Right forelimb (tissue), 1 donor: ENCODE data around the gene CNDP2.
A peak's percentile ranks its signal among the peaks of the same experiment; 100 is the strongest.
"Not testable (repeated sequence)": the region's sequence is repeated elsewhere in the genome, so short reads cannot be mapped to it uniquely, and the experiment has no call there.

Experiments used
- DNase-seq: peaks from one replicate; pipeline ENCODE4 v3.0.0-alpha.2; 2018

CNDP2 gene

DNA sequence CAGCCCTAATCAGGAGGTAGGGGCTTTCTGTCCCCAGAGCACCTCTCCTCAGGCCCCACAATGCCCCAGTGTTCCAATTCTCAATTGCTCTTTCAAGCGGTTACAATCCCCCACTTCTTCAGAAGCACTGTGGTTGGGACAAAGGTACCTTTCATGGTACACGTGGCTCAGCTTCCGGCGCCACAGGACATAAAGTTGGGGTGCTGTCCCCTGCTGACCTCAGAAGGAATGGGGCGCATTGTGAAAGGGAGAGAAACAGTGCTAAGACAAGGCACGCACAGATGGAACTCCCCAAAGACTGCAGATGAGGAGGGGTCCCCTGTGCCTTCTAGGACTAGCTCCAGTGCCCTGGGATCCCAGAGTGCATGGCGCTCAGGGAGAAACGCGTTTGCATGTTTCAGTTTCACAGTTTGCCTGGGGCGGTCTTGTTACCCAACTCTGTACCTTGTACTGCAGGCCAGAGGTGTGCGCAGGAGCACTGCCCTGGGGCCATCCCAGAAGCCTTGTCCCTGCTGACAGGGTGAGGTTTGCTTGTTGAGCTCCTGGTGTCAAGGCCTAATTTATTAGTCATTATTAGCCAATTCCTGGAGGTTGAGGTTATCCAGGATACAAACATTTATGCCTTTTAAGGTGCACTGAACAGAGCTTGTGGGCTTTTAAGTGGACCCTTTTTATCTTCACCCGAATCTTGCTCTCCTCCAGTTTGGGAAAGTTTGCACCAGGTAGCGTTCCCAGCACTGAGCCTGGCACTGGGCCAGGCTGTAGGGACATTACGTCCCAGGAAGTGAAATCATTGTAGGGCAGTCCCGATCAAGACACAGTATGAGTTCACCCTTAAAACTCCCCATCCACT lies 45.8 kb downstream of the CNDP2 start:
- DNase-seq: no peak

DNA sequence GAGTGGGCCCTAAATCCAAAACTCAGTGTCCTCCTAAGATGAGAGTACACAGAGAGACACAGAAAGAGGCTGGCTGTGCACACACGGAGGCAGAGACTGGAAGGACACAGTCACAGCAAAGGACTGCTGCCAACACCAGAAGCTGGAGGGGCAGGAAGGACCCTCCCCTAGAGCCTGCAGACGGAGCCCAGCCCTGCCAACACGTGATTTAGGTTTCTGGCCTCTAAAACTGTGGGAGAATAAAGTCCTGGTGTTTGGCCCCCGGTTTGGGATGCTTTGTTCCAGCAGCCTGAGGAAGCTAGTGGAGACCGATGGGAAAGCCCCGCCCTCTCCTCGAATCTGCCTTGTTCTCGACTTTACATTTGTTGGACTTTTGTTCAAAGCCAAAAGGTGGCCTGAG lies 48.7 kb downstream of the CNDP2 start:
- DNase-seq: no peak

DNA sequence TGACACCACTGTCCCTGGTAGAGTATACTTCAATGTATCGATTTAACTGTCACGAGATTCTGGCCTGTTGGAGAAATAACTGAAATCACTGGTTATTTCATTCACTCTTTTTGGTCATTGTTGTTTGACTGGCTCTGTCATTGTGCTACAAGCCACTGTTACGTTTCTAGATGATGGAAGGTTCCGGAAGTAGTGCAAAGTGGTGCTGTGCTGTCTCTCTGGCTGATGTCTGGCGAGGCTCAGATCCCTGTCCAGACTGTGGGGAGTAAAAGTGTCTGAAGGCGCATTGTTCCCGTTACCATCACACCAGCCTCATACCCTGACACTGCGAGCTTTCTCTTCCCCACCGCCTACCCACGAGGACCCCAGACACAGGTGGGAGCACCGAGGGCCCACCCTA lies 49.8 kb downstream of the CNDP2 start:
- DNase-seq: no peak

DNA sequence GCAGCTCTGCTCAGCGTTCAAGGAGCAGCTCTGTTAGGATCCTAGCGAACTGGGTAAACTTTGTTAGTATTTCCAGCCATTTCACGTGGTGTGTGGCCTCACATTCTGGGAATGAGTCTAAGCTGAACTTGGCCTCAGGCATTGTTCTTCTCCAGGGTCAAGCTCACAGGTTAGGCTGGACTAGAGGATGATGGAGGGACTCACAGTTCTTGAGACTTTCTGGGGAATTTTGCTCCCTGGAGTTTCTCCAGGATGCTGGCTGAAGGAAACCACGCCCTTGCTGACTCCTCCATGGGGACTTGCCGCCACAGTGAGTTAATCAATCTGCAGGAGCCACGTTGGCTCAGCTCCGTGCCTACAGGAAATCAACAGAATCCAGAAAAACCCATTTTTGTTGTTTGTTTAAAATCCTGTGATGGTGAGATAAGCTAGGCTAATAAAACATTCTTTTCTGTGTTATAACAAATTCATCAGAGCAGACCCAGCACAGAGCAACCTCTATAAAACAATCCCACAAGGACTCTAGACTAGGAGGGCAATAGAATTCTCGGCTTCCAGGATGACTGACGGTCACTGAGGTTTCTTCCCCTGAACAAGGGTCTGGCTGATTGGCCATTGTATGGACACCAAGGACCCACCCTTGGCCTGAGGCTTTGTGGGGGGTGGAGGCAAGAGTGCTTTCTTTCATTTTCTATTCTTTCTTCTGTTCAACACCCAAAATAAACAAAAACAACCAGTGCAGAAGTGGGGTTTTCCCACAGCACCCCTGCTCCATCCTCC lies 50.8 kb downstream of the CNDP2 start:
- no peak for DNase-seq

DNA sequence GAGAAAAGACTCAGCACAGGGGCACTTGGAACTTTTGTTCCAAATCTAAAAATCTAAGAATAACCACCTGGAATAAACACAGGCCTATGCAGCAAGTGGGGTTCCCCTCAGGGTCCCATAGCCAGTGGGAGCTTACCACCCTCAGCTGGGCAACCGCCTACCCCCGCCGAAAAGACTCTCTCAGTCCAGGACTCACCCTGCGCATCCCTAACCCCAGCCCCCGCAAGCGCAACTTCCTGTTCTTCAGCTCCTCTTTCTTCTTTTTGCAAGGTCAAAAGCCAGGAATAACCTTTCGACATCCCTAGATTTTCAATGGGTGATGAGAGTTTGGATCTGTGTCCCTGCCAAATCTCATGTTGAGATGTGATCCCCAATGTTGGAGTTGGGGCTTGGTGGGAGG lies 51.7 kb downstream of the CNDP2 start:
- DNase-seq: no peak

DNA sequence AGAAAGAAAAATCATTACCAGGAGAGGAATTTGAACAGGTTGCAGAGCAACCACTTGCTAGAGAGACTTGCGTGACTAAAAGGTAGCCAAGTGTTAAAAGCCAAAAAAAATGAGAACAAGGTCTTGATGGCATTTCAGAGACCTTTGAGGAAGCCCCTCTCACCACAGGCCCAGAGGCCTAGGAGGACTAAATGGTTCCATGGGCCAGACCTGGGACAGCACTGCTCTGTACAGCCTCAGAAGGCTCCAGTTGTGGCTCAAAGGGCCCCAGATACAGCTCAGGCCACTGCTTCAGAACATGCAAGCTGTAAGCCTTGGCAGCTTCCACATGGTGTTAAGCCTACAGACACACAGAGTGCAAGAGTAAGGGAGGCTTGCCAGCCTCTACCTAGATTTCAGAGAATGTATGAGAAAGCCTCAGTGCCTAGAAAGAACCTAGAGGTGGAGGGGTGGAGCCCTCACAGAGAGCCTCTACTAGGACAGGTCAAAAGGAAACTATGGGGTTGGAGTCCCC lies 53.5 kb downstream of the CNDP2 start:
- DNase-seq: no peak

DNA sequence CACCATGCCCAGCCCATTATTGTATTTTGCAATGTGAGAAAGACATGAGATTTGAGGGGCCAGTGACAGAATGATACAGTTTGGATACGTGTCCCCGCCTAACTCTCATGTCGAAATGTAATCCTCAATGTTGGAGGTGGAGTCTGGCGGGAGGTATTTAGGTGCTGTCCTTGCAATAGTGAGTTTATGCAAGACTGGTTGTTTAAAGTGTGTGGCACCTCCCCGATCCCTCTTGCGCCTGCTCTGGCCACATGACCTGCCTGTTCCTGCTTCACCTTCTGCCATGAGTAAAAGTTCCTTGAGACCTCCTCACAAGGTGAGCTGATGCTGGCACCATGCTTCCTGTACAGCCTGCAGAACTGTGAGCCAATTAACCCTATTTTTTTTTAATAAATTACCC lies 54.7 kb downstream of the CNDP2 start:
- DNase-seq: no peak

DNA sequence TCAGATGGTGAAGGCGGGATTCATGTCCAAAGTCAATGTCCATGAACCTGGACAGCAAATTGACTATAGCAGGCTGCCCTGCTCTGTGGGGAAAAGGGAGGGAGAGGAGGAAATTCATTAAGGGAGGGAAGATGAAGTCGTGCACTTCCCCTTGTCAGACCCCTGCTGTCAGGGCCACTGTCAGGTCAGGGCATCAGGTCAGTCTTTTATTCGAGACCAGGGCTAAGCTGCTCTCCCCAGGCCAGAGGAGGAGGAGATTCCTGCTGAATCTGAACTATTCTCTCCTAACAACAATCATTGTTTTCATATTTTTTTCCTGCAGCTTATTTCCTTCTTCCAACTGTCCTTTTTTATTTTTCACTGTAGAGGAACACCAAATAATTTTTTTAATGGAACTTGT lies 55.3 kb downstream of the CNDP2 start:
- no peak for DNase-seq

DNA sequence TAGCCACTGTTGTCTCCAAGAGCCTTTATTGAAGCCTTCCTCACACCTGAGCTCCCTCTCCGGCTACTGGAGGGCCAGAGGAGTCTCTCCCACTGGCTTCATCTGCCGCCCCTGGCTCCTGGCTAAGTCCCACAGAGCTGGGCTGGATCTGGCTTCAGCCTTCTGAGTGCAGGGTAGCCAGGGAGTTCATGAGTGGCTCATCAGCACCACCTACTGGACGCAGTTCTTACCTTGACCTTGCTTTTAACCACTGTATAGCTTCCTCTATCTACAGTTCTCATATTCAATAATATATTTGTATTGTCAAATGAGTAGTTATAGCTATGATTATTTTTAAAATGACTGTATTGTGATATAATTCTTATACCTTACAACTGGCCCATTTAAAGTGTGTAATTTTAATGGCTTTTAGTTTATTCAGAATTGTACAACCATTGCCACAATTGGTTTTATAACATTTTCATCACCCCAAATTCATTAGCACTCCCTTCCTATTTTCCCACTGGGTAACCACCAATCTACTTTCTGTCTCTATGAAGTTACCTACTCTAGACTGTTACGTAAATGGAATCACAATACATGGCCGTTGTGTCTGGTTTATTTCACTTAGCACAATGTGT lies 55.9 kb downstream of the CNDP2 start:
- DNase-seq: peak; percentile 87

DNA sequence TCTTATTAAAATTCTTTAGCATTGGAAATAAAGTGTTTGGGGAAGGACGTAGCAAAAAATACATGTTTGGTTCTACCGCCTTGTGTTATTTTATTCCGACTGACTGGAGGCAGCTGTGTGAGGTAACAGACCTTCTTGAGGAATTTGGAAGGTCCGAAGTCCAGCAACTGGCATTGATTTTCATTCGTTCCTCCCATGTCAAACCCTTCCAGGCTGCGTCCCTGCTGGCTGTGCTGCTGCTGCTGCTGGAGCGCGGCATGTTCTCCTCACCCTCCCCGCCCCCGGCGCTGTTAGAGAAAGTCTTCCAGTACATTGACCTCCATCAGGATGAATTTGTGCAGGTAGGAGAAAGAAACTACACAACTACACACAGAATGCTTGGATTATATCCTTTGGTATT lies 60.0 kb downstream of the CNDP2 start:
- no peak for DNase-seq

DNA sequence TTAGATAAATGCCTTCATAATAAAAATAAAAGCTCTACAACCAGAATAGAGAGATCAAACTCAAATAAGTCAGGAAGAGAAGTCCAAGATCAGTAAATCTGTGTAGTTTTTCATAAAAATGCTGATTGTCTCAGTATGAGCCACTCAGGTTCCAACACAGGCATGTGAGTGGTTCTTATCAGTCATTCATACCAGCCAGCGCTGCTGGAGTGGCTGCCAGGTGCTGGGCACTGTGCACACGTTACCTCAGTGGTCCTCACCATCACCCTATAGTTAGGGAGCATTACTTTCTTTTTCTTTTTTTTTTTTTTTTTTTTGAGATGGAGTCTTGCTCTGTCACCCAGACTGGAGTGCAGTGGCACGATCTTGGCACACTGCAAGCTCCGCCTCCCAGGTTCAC lies 61.9 kb downstream of the CNDP2 start:
- DNase-seq: no peak

DNA sequence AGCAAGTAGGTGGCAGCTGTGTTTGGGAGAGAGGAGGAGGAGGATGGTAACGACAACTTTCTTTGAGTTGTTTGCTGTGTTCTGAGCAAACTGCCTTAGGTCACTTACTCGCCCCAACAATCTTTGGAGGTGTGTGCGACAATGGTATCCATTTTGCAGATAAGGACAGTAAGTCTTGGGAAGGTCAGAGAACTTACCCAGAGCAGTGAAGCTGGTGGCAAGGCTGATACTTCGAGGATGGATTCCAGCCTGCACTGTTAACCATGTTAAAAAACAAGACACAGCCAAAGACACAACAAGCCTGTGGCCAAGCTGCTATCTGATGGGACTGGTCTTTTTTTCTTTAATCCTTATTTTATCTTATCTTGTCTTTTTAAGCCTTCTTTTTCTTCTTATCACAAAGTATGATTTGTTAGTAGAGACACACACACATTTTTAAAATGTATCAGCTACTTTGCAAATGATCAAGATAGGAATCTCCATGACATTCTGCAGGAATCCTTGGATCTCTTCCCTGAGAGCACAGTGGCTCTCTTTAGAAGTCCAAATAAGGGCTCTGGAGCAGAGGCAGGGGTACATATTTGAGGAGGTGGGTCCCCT lies 66.1 kb downstream of the CNDP2 start:
- DNase-seq: no peak

DNA sequence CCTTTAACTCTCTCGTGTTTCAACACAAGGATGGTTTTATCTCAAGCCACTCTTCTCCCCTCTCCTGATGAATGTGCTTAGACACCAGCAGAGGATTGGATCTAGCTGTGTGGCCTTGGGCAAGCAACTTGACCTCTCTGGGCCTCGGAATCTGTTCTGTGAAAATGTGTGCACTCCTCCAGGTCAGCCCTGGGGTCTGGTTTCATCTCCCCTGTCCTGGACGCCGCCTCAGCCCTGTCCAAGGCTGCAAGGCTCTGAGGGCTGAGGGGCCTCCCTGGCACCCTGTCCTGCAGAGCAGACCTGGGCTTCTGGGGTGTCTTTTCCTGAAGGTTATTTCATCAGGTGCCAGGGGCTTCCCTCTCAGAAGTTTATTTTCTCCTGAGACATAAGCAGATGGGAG lies 66.6 kb downstream of the CNDP2 start:
- no peak for DNase-seq

DNA sequence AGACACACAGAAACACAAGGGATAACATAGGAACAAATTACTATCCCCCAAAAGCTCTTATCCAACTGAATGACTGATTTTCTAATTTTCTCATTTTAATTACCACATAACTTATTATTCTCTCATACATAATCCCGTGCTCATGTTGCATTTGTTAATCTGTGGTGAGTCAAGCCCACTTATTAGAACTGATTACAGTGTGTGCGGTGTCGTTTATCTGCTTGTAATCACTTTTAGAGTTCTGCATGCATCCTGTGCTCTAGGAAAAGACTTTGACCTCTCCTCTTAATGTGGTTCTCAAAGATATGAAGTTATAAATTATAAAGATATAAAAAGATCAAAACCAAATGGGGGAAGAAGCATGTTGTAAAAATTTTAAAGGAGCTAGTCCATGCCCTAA lies 67.8 kb downstream of the CNDP2 start:
- no peak for DNase-seq

DNA sequence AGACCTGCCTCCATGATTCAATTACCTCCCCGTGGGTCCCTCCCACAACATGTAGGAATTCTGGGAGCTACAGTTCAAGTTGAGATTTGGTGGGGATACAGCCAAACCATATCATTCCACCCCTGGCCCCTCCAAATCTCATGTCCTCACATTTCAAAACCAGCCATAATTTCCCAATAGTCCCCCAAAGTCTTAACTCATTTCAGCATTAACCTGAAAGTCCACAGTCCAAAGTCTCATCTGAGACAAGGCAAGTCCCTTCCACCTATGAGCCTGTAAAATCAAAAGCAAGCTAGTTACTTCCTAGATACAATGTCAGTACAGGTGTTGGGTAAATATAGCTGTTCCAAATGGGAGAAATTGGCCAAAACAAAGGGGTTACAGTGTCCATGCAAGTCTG lies 69.0 kb downstream of the CNDP2 start:
- not testable (repeated sequence) for DNase-seq

DNA sequence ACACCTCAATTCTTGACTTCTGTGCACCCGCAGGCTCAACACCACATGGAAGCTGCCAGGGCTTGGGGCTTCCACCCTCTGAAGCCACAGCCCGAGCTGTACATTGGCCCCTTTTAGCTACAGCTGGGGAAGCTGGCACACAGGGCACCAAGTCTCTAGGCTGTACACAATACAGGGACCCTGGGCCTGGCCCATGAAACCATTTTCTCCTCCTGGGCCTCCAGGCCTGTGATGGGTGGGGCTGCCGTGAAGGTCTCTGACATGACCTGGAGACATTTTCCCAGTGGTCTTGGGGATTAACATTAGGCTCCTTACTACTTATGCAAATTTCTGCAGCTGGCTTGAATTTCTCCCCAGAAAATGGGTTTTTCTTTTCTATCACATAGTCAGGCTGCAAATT lies 69.8 kb downstream of the CNDP2 start:
- not testable (repeated sequence) for DNase-seq

DNA sequence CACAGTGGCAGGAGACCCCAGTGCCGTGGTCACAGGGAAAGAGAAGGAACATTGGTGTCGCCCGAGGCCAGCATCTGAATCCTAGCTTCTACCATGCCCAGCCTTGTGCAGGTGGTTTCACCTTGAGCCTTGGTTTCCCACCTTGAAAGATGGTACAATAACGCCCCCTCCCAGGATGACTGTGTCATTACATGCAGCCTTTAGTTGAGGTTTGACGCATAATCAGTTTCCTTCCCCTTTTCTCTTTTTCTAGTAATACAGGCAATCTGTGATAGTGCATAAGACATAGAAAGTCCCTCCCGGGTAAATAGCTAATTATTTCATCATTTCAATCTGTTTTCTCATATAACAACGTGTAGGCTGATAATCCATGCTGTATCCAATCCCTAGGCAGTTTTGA lies 71.7 kb downstream of the CNDP2 start:
- no peak for DNase-seq

DNA sequence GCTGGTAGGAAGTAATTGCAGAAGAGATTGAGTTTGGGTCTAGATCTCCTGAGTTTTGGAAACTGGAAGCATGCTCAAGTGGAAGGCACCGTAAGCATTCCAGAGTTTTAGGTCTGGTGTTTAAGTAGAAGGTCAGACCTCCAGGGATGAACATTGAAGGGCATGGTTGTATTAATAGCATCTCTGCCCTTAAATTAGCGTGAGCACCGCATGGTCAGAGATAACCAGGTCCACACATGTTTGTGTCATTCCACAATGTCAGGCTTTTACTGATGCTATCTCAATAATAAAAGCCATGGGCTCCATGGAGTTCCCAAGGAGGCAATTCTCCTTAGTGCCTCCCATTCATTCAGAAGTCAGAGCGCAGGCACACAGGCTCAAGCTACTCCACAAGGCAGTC lies 73.2 kb downstream of the CNDP2 start:
- DNase-seq: no peak

DNA sequence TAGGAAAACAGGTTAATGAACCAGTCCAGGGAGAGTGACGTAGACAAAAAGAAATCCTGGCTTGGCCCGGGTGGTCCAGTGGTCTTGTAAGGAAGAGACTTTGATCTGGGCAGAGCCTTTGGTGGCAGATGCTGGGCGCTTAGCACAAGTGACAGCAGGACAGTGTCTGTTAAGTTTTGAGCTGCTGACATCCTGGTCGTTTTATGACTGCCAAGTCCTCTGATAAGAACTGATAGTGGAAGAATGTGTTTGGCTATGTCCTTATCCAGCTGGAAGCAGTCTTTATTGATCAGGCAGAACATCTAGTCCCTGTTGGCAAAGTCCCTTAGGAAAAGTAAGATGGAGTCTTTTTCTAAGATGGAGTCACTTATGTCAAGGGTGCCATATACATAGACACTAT lies 74.1 kb downstream of the CNDP2 start:
- DNase-seq: no peak

DNA sequence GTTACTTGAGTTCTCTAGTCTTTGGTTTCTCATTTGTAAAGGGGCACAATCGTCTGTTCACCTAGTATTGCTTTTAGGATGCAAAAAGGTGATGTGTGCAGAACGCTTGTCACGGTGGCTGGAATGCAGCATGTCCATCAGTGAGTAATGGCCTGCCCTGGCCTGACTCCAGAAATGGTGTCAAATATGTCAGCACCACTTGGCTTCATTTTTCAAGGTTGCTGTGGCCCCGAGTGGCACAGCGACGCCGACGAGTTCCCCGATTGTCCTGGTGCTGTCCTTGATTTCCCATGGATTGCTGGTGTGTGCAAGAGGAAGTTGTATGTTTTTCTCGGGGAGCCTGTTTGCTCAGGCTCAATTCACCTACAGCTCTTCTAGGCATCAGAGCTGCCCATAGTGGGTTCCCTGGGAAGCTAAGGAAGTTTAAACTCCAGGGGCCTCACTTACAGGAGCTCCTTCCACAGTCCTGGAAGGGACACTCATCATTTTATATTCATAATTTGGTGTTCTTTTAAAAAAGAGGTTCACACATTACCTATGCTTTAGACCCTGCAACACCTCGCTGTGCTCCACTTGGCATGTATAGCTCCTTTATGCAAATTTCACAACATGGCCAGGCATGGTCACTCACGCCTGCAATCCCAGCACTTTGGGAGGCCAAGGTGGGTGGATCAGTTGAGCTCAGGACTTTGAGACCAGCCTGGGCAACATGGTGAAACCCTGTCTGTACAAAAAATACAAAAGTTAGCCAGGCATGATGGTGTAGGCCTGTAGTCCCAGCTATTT lies 75.9 kb downstream of the CNDP2 start:
- no peak for DNase-seq

DNA sequence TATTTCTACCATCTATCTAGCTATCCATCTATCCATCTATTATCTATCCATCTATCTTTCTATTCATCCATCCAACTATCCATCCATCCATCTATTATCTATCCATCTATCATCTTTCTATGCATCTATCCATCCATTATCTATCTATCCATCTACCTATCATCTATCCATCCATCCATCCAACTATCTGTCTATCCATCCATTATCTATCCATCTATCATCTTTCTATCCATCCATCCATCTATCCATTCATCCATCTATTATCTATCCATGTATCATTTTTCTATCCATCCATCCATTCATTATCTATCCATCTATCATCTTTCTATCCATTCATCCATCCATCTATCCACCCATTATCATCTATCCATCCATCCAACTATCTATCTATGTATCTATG lies 76.9 kb downstream of the CNDP2 start:
- no peak for DNase-seq
